Esophagus muscularis mucosa (tissue), 4 donors: ENCODE results near the gene GEN1. TPM values are rescaled to one million over a fixed set of nuclear protein-coding genes. Genes with fewer than 3 reads are reported as not detected.

Experiments
- DNase-seq: peaks from one replicate; pipeline ENCODE4 v3.0.0-alpha.2; 2017; ENCODE audit errors: extremely low spot score
- H3K27ac ChIP-seq, 4 donors: fragments of 200-600 bp; sonication (generic); replicated peaks in 1 of 4; 1 replicate in 3 of 4; 2 replicates in 1 of 4; pipeline ENCODE4 v1.5.1; 2016 to 2019; ENCODE audit warnings: mild to moderate bottlenecking in 1 of 4
- H3K27me3 ChIP-seq, 4 donors: fragments of 200-600 bp; sonication (generic); one replicate each; pipeline versions ENCODE4 v1.5.1 to v1.6.0; 2016 to 2019
- H3K36me3 ChIP-seq, 4 donors: fragments of 200-600 bp; sonication (generic); one replicate each; pipeline ENCODE4 v1.5.1; 2016 to 2019
- H3K4me1 ChIP-seq, 4 donors: fragments of 200-600 bp; sonication (generic); one replicate each; pipeline ENCODE4 v1.5.1; 2016 to 2019
- H3K4me3 ChIP-seq, 4 donors: fragments of 200-600 bp; sonication (generic); 1 replicate in 2 of 4; 2 replicates in 2 of 4; pipeline ENCODE4 v1.5.1; 2016 to 2019; ENCODE audit warnings: mild to moderate bottlenecking in 4 of 4, moderate library complexity in 1 of 4
- H3K9me3 ChIP-seq, 4 donors: fragments of 200-600 bp; sonication (generic); 1 replicate in 3 of 4; 2 replicates in 1 of 4; pipeline ENCODE4 v1.5.1; 2016 to 2019
- EP300 ChIP-seq: sonication (generic); formaldehyde crosslinking; IDR thresholded peaks from one replicate; pipeline ENCODE4 v1.6.1; 2017; ENCODE audit warnings: antibody characterized with exemption
- POLR2A ChIP-seq: fragments of 450-650 bp; IDR thresholded peaks from one replicate; pipeline ENCODE4 v1.6.1; 2017; ENCODE audit warnings: antibody characterized with exemption, moderate library complexity, mild to moderate bottlenecking, low read depth
- POLR2AphosphoS5 ChIP-seq, 2 donors: sonication (generic); formaldehyde crosslinking; IDR thresholded peaks; one replicate each; pipeline ENCODE4 v1.6.1; 2017; ENCODE audit warnings: antibody characterized with exemption in 2 of 2
- WGBS: methylation state at CpG from one replicate; pipeline ENCODE4 v1.1.5; 2018; 5-methylcytosine and 5-hydroxymethylcytosine counted together
- intact Hi-C: fragments of 100-400 bp; cut with DNase I; formaldehyde crosslinking; loops from one replicate; pipeline ENCODE4 v1.15.1; 2023
- total RNA-seq, 4 donors: library from RNA; depleted of rRNA; stranded (reverse); fragments of >200 nt; gene quantifications; one replicate each; pipeline versions ENCODE4 v1.1.0 to v1.2.1, GENCODE V29; 2016
- TF ChIP-seq, protein P1 (sequence below), 3 experiments: fragments of 200-600 bp in 2 of 3; fragments of 450-650 bp in 1 of 3; sonication (generic) in 2 of 3; IDR thresholded peaks; one replicate each; pipeline ENCODE4 v1.5.1; 2017 to 2019; ENCODE audit warnings: antibody characterized with exemption in 3 of 3, mild to moderate bottlenecking in 2 of 3, moderate library complexity in 1 of 3

Gene GEN1
- total RNA-seq, 4 donors from 2014 or later = 1.2 to 7.3 (median 3.2) TPM

DNA sequence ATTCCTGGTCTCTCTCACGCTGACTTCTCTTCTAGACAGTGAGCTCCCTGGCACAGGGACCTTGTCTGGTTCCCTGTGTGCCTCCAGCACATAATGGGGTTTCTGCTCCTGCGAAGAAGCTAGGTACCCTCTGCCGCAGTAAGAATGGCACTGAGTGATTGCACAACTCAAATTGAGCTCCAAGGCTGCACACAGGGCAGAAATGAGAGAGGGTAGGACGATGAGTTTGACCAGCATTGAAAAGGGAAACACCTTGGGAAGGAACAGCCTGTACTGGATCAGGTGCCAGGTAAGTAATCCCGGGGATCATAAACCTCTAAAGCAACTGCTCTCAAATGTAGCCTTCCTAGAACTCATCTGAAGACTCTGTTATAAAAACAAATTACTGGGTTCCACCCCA lies 41.4 kb downstream of the GEN1 start:
- H3K36me3 ChIP-seq = no peaks in the 10 kb centered on the region
- H3K4me3 ChIP-seq = no peak overlapping the region
- no peak for TF ChIP-seq EP300
- TF ChIP-seq, protein P1, sequence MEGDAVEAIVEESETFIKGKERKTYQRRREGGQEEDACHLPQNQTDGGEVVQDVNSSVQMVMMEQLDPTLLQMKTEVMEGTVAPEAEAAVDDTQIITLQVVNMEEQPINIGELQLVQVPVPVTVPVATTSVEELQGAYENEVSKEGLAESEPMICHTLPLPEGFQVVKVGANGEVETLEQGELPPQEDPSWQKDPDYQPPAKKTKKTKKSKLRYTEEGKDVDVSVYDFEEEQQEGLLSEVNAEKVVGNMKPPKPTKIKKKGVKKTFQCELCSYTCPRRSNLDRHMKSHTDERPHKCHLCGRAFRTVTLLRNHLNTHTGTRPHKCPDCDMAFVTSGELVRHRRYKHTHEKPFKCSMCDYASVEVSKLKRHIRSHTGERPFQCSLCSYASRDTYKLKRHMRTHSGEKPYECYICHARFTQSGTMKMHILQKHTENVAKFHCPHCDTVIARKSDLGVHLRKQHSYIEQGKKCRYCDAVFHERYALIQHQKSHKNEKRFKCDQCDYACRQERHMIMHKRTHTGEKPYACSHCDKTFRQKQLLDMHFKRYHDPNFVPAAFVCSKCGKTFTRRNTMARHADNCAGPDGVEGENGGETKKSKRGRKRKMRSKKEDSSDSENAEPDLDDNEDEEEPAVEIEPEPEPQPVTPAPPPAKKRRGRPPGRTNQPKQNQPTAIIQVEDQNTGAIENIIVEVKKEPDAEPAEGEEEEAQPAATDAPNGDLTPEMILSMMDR (IDR thresholded peaks at IDR 0.05) = no peak
- TF ChIP-seq POLR2AphosphoS5 (IDR thresholded peaks at IDR 0.05) = no peak
- TF ChIP-seq POLR2A = no peak

DNA sequence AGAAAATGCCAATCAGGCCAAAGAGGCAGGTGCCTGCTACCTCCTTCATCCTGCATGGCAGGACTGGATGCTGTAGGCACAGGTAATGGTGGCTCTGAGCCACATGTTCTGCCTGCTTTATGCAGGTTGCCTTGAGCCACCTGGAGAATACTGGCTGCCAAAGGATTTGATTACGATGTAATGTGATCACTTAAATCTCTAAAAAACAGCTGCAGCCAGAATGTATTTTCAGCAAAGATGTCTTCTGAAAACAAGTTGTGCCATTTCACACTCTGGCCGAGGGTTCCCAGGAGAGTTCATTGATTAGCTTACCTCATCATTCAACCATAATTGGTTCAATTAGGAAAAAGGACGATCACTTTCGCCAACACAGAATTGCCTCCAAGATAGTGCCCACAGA lies 44.4 kb downstream of the GEN1 start:
- H3K27me3 ChIP-seq = no peaks in the 10 kb centered on the region

More for the DNA sequence above, 41.4 kb downstream of the GEN1 start:
- WGBS = 91% methylated on average over 5 of the region's 5 CpGs
- peaks cover 0 to 12% (median 3%) of the 10 kb centered on the region in 4 donors for H3K4me1 ChIP-seq
- peak; percentile 75 for DNase-seq
- H3K27me3 ChIP-seq = no peaks in the 10 kb centered on the region
- no peaks in the 10 kb centered on the region for H3K9me3 ChIP-seq
- H3K27ac ChIP-seq = no peak overlapping the region
- intact Hi-C loops = no loop called here

DNA sequence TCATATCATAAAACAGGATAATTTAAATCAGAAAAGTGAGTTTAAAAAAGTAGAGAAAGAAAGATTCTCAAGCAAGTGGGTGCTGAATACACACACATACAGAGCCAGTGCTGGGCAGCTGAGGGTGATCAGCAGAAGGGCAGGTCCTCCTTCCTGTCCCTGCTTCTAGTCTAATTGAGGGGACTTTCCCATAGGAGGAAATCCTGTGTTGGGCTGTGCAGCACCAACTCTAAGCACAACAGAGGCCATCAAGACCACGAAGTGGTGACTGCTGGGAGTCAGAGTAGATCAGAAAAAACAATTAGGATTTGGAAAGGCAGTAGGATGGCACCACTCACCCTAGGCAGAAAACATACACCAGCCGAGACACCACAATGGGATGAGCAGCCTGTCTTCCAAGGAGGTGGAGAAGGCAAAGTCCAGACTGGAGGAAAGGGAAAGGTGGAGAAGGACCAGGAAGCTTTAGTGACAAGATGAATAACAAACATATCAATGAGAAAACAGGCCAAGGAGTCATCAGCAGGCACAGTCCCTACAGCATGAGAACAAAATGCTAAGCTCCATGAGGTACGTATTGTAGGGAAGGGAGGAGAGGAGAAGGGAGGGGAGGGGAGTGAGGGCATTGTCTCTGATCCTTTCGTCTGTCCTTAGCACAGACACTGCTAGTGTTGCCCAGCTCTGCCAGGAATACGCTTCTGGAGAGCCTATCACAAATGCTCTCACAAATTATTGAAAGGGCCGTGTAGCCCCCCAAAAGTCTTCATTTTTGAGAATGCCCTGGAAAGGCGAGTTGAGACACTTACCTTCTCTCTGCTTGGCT lies 45.6 kb downstream of the GEN1 start:
- peak; percentile 53 for DNase-seq
- intact Hi-C loops = no loop called here
- H3K9me3 ChIP-seq = no peaks in the 10 kb centered on the region
- peaks cover 0 to 10% (median 7%) of the 10 kb centered on the region in 4 donors for H3K4me1 ChIP-seq
- TF ChIP-seq EP300 = no peak
- no peak for TF ChIP-seq POLR2AphosphoS5 (IDR thresholded peaks at IDR 0.05)
- TF ChIP-seq, protein P1 (IDR thresholded peaks at IDR 0.05) = no peak
- TF ChIP-seq POLR2A = no peak
- no peaks in the 10 kb centered on the region for H3K36me3 ChIP-seq
- H3K27ac ChIP-seq = no peak overlapping the region
- 72% methylated on average over 7 of the region's 7 CpGs for WGBS
- H3K4me3 ChIP-seq = no peak overlapping the region
- H3K27me3 ChIP-seq = no peaks in the 10 kb centered on the region

More for the DNA sequence above, 44.4 kb downstream of the GEN1 start:
- H3K4me1 ChIP-seq = peaks cover 0 to 10% (median 7%) of the 10 kb centered on the region in 4 donors
- intact Hi-C loops = no loop called here
- no peaks in the 10 kb centered on the region for H3K36me3 ChIP-seq
- H3K9me3 ChIP-seq = no peaks in the 10 kb centered on the region
- H3K4me3 ChIP-seq = no peak overlapping the region
- no peak overlapping the region for H3K27ac ChIP-seq
- TF ChIP-seq POLR2A = no peak
- no peak for TF ChIP-seq EP300
- TF ChIP-seq, protein P1 (IDR thresholded peaks at IDR 0.05) = no peak
- no peak for TF ChIP-seq POLR2AphosphoS5 (IDR thresholded peaks at IDR 0.05)
- 93% methylated on average over 4 of the region's 4 CpGs for WGBS
- peak; percentile 68 for DNase-seq

DNA sequence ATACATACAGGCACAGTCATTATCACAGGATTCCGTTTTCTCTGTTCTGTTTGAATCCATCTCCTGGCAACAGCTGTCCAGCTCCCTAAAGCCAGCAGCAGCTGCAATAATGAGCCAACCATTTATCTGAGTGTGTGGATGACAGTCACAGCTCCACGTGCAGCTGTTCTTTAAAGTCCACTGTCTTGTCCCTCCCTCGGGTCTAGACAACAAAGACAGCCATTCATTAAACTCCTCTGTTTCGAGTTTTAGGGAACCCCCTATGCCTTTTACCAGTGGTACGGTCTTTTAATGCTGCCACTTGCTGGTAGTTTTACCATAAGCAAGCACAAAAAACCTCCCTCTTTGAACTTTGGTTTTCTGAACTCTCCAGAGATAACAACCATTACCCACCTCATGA lies 46.3 kb downstream of the GEN1 start:
- TF ChIP-seq, protein P1 (IDR thresholded peaks at IDR 0.05) = no peak
- no peak for TF ChIP-seq EP300
- TF ChIP-seq POLR2A = no peak
- TF ChIP-seq POLR2AphosphoS5 (IDR thresholded peaks at IDR 0.05) = no peak
- intact Hi-C loops = no loop called here
- Histone ChIP-seq H3K9me3 (no peaks in the 10 kb centered on the region), H3K27ac (no peak overlapping the region), H3K4me1 (peaks cover 0 to 10% (median 7%) of the 10 kb centered on the region in 4 donors), H3K36me3 (no peaks in the 10 kb centered on the region), H3K27me3 (no peaks in the 10 kb centered on the region), H3K4me3 (no peak overlapping the region)
- peak; percentile 39 for DNase-seq
- 36% methylated on average over 5 of the region's 5 CpGs for WGBS
